Fibroblast of mammary gland (primary cell): ENCODE measurements around the gene PKP4.

ENCODE experiments used
- DNase-seq: peaks from one replicate; pipeline ENCODE4 v3.0.0-alpha.2; 2010; ENCODE audit warnings: low read depth
- H3K4me3 ChIP-seq: 2 replicates; pipeline ENCODE4 v1.5.1; 2011; ENCODE audit warnings: low read depth, mild to moderate bottlenecking, low read length, moderate library complexity; ENCODE audit not compliant: control insufficient read depth
- CTCF ChIP-seq: conservative IDR thresholded peaks from 2 replicates; pipeline ENCODE4 v1.5.1; 2011; ENCODE audit warnings: low read depth, low read length, inconsistent platforms; ENCODE audit not compliant: control insufficient read depth, insufficient read depth

Gene PKP4

GRCh38 chr2:158650646-158651357 is 194.1 kb downstream of the PKP4 start:
- no peak for DNase-seq
- no peak overlapping the region for H3K4me3 ChIP-seq
- TF ChIP-seq CTCF: no peak

GRCh38 chr2:158651358-158652057 is 194.8 kb downstream of the PKP4 start:
- TF ChIP-seq CTCF: no peak

GRCh38 chr2:158655628-158656027 is 198.9 kb downstream of the PKP4 start:
- H3K4me3 ChIP-seq: no peak overlapping the region
- DNase-seq: no peak
- TF ChIP-seq CTCF: no peak

More at GRCh38 chr2:158651358-158652057, 194.8 kb downstream of the PKP4 start:
- H3K4me3 ChIP-seq: no peak overlapping the region
- no peak for DNase-seq

GRCh38 chr2:158656492-158657229 is 199.9 kb downstream of the PKP4 start:
- TF ChIP-seq CTCF: no peak
- no peak overlapping the region for H3K4me3 ChIP-seq
- no peak for DNase-seq

GRCh38 chr2:158658396-158658795 is 201.6 kb downstream of the PKP4 start:
- H3K4me3 ChIP-seq: no peak overlapping the region
- TF ChIP-seq CTCF: no peak
- no peak for DNase-seq

GRCh38 chr2:158659483-158659882 is 202.7 kb downstream of the PKP4 start:
- no peak overlapping the region for H3K4me3 ChIP-seq
- no peak for TF ChIP-seq CTCF
- DNase-seq: peak; percentile 2
